Activated T-helper 1 cell treated with Interleukin-2 at 50 U/mL for 16 hours (primary cell): ENCODE results near the gene PGAP3.

Experiments
- DNase-seq: peaks from one replicate; pipeline ENCODE4 v3.0.0-alpha.2; 2020; ENCODE audit warnings: low read depth

The PGAP3 gene

DNA sequence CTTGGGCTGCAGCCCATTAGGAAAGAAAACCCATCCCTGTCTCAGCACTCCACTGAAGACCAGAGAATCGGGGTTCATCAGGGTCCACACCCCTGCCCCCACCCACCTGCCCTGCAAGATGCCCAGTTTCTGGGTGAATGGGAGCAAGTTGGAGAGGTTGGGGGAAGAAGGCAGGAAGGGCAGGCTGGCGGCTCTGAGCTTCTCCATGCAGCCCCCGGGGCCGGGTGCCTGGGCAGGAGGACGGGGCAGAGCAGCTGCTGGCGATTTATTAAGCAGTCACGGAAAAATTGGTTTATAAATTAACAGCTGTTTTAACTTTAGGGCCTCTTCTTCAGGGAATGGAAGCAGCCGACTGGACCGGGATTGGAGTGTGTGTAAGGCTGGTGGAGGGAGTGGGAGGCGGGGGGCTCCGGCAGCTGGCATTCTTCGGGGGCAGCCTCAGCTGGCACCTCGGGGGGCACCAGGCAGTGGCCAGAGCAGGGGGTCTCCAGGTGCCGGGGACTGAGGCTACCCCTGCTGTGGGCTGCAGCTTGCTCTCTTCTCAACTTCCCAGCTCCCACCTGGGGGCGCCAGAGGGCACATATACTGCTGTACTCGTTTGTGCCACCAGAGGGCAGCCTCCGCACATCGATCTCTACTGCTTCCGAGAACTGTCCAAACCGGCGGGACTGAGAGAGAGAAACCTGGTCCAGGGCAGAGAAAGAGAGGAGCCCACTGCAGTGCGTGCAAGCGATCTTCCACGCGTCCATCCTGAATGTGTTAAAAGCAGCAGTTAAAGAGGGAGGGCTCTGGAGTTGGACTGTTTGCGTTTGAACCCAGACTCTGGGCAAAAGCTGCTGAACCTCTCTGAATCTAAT is 66.1 kb downstream of the PGAP3 start:
- DNase-seq = peak; percentile 79
